ENCODE results near the gene MICALL1. TPM values are rescaled to one million over a fixed set of nuclear protein-coding genes. Genes with fewer than 3 reads are reported as not detected.

MICALL1 gene, protein sequence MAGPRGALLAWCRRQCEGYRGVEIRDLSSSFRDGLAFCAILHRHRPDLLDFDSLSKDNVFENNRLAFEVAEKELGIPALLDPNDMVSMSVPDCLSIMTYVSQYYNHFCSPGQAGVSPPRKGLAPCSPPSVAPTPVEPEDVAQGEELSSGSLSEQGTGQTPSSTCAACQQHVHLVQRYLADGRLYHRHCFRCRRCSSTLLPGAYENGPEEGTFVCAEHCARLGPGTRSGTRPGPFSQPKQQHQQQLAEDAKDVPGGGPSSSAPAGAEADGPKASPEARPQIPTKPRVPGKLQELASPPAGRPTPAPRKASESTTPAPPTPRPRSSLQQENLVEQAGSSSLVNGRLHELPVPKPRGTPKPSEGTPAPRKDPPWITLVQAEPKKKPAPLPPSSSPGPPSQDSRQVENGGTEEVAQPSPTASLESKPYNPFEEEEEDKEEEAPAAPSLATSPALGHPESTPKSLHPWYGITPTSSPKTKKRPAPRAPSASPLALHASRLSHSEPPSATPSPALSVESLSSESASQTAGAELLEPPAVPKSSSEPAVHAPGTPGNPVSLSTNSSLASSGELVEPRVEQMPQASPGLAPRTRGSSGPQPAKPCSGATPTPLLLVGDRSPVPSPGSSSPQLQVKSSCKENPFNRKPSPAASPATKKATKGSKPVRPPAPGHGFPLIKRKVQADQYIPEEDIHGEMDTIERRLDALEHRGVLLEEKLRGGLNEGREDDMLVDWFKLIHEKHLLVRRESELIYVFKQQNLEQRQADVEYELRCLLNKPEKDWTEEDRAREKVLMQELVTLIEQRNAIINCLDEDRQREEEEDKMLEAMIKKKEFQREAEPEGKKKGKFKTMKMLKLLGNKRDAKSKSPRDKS
- 10 to 100 TPM; 24.4 to 28.9 (median 27.2) TPM for polyA plus RNA-seq (ENCODE audit: insufficient read length in 3 of 3)

DNA sequence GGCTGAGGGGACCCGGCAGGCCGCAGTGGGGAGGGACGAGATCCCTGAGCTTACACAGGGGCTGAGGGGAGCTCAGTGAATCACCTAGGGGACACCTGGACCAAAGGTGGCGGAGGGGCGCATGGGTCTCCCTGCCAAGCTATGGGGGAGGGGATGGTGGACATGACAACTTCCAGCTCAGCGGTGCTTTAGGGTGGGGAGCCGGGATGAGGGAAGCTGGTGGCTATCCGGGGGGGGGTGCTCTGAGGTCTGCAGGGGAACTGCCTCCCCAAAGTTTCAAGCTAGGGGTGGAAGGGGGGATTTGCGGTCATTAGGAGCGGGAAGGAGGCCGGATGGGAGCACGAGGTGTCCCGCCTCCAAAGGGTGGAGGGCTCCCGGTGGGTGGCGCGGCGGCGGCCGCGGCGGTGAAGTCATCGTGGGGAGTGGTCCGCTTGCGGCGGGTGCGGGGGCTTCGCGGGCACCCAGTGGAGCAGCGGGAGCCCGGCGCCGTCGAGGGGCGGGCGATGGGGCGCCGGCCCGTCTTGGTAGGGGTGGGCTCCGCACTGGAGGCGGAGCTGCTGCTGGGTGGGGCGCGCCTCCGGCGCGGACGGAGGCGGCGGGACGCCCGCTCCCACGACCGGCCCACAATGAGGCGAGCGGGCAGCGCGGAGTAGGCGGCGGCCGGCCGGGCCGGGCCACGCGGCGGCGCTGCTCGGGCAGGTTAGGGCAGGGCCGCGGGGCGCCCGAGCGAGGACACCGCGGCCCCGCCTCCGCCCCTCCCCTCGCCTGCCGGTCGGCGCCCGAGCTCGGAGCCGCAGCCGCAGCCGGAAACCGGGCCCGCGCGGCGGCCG lies at the start of gene MICALL1:
Gene MICALL1, plus strand, starts transcription at position 764 of the 830 bp plus-strand sequence. CDS start 126 bp downstream, outside the sequence.
- no peak for DNase-seq (ENCODE audit: low read depth in 3 of 3, low spot score in 2 of 3)

DNA sequence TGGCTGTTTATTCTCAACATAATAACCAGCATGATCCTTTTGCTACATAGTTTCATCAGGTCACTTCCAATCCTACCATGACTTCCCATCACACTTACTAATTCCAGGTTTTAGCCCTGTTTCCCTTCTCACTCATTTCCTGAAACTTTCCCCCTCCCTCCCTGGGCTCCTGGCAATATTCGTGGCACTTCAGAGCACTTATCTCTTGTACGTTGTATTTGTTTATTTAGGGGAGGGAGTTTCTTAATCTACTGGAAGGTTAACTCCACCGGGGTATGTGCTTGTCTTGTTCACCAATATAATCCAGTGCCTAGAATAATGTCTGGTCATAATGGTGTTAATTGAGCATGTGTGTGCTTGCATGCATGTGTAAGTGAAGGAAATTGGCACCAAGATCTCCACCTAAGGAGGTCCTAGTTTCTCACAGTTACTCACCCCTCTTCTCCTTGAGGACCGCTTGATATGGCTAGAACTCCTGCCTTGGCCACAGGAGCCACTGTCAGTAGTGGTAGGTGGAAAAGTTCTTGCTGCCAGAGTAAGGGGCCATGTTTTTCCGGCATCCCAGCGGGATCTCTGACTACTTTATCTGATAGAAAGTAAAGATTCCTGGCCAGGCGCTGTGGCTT lies 45.2 kb upstream of the MICALL1 start:
- DNase-seq (ENCODE audit: low read depth in 3 of 3, low spot score in 2 of 3): no peak

- DNase-seq (ENCODE audit: low read depth in 3 of 3, low spot score in 2 of 3): no peak
Measured at GRCh38 chr22:37862570-37863325, 43.3 kb upstream of the MICALL1 start.

DNA sequence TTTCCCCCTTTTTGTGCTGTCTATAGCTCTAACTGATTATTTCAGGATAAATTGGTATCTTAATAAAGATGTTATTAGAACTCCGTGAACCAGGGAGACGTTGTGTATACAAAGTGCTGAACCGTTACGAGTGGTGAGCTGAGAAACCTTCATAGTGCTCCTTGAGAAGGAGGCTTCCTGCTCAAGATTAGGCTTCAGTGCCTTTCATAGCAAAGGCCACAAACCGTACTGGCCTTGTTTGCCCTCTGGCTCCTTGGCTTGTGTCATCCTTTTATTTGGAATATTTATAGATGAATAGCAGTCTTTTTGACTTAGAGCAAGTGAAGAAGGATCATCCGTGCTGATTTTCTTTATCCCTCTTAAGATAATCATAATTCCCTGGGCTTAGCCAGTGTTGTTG lies 40.6 kb upstream of the MICALL1 start:
- no peak for DNase-seq (ENCODE audit: low read depth in 3 of 3, low spot score in 2 of 3)

DNA sequence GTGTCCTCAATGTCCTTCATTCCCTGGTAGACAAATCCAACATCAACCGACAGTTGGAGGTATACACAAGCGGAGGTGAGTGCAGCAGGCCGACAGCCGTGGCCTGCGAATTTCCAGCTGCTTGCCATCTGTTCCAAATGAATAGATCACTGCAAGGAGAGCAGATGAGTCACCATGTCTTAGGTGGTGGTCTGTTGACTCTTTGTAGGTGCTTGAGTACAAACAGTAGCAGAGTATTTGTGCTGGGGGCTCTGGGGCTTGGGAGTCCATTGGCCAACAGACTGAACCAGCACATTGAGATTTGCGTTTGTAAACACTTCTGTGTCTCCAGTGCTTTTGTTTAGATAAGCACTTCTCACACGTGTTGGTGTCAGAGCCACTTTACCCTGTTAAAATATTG lies 35.8 kb upstream of the MICALL1 start:
- DNase-seq (ENCODE audit: low read depth in 3 of 3, low spot score in 2 of 3): no peak

DNA sequence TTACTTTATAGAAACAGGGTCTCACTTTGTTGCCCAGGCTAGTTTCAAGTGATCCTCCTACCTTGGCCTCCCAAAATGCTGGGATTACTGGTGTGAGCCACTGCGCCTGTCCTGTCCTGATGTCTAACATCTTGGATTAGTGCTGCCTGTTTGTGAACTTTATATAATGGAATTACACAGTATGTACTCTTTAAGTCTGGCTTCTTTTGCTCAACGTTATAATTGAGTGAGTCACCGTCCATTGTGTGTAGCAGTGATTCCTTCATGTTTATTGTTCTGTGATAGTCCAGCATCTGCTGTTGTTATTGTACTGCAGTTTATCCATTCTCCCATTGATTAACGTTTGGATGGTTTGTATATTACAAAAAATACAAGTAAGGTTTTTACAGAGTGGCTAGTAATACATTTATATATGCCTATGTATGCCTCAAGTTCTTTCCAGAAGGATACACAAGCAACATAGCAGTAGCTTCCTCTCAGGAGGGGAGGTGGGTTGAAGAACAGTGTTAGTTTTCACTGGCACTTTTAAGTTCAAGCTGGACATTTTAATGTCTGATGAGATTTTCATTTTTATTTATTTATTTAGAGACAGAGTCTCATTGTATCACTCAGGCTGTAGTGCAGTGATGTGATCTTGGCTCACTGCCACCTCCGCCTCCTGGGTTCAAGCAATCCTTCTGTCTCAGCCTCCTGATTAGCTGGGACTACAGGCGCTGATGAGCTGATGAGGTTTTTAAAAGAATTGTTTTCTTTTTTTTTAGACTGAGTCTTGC lies 25.2 kb upstream of the MICALL1 start:
- no peak for DNase-seq (ENCODE audit: low read depth in 3 of 3, low spot score in 2 of 3)

DNA sequence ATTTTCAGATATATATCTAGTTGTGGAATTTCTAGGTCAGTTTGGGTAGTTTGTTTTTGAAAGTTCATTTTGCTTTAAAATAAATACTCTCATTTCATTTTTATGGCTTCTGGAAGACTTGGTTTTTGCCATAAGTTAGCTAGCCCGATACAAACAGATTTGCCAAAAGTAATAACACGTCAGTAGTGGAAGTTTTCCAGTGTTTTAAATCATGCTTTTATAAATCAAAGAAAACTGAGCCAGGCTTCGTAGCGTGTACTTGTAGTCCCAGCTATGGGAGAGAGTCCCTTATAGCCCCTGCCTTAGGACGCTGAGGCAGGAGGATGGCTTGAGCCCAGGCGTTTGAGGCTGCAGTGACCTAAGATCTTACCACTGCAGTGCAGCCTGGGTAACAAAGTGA lies 21.7 kb upstream of the MICALL1 start:
- DNase-seq (ENCODE audit: low read depth in 3 of 3, low spot score in 2 of 3): peak in 2 of 3 donors; percentile 65 to 78

DNA sequence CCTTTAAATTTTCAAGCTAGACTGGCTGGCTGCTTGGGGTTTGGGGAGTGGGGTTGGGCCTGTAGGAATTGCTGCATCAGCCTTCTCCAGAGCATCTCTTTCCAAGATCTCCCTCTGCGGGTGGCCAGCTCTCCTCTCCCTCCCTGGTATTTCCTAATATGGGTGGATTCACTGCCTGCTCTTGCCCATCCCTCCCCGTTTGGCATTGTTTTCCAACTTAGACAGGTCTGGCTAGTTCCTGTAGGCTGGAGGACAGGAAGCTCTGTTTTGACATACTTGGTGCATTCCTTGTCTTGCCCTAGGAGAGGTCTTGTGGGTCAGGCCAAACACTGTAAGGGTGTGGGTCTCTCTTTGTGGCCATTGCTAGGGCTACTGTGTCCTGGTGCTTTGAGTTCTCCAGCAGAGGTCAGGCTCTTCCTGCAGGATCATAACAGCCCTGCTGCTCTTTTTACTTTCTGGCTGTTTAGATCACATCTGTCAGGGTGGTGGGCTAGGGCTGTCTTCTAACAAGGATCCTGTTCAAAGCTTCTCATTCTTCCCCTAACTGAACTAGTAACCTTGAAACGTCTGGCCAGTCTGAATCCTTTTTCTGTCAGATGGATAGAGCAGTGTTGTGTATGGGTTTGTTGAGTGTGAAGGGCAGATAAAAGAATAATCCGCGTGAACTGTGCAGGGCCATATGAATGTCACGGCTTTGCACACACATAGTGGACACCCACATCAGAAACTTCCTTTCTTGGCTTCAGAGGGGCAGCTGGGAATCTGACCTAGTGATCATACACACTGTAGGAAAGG lies 18.3 kb upstream of the MICALL1 start:
- DNase-seq (ENCODE audit: low read depth in 3 of 3, low spot score in 2 of 3): no peak

- DNase-seq (ENCODE audit: low read depth in 3 of 3, low spot score in 2 of 3): no peak
Measured at GRCh38 chr22:37891926-37892325, 14.2 kb upstream of the MICALL1 start.

- no peak for DNase-seq (ENCODE audit: low read depth in 3 of 3, low spot score in 2 of 3)
Measured at GRCh38 chr22:37892566-37893335, 13.3 kb upstream of the MICALL1 start.

DNA sequence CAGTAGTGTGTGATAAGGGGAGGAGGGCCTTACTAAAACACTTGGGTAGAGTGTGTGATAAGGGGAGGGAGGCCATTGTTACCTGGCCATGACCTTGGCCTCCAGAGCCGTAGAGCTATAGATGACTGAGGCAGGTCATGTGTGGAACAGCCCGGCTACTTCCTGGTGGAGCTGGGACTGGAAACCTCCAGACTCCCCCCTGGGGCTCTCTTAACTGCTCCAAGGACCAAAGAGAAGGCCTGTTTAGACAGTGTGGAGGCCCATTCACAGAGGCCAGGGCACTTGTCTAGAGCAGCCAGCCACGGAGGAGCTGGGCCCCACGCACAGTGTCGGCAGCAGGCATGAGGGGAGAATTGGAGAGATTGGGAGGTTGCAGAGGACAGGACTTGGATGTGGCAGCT lies 12.5 kb upstream of the MICALL1 start:
- no peak for DNase-seq (ENCODE audit: low read depth in 3 of 3, low spot score in 2 of 3)

DNA sequence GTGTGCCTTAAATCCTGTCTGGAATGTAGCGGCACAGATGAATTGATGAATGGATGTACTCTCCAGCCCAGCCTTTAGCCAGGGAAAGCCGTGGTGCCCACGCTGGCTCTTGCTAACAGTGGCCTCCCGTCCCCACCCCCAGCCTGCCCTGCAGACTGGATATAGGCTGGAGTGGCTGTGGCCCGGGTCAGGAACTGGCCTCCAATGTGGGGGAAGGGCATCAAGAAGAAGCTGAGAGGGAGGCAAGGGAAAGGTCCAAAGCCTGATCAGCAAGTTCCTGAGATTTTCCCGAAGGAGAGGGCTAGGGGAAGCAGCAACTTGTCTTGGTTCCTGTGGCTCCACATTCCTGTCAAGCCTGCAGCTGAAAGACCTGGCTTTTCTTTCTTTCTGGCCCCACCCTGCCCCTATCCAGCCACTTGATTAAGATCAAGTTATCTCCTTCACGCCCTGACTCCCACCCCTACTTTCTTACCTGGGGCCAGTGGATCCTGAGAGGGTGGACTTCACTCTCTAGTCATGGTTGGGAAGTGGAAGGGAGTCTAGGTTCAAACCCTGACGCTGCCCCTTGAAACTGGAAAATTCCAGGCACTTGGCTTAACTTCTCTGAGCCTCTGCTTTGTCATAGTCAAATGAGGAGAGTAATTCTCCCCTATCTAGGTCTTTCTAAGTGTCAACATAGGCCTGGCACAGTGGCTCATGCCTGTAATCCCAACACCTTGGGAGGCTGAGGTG lies 11.0 kb upstream of the MICALL1 start:
- DNase-seq (ENCODE audit: low read depth in 3 of 3, low spot score in 2 of 3): no peak

- no peak for DNase-seq (ENCODE audit: low read depth in 3 of 3, low spot score in 2 of 3)
Measured at GRCh38 chr22:37896181-37896592, 9.9 kb upstream of the MICALL1 start.

DNA sequence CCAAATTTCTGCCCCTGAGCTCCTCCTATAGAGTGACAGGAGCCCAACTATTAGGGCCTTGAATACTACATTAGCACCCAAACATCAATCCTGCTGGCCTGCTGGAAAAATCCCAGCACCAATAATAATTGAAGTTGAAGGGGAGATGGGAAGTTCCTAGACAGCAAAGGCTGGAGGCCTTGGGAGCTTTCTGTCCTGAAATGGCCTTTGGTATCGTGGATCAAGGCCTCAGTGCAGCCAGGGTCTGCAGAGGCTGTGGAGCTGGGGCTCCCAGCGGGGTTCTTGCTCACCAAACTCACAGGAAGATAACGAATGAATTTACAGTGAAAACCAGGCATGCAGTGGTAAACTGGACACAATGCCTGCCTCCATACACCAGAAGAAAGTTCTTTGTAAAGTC lies 9.2 kb upstream of the MICALL1 start:
- DNase-seq (ENCODE audit: low read depth in 3 of 3, low spot score in 2 of 3): no peak

GRCh38 chr22:37897807-37898206 lies 8.3 kb upstream of the MICALL1 start:
- no peak for DNase-seq (ENCODE audit: low read depth in 3 of 3, low spot score in 2 of 3)

- DNase-seq (ENCODE audit: low read depth in 3 of 3, low spot score in 2 of 3): no peak
Measured at GRCh38 chr22:37898441-37899181, 7.5 kb upstream of the MICALL1 start.

All from right renal cortex interstitium (tissue), 3 donors.